HepG2 (cell line): ENCODE data around the gene TBC1D10B. TPM values are rescaled to one million over a fixed set of nuclear protein-coding genes. Genes with fewer than 3 reads are reported as not detected.
A peak's percentile ranks its signal among the peaks of the same experiment; 100 is the strongest.

Experiments
- ATF4 ChIP-seq, 2 experiments: fragments of 450-650 bp in 1 of 2; sonication (generic) in 1 of 2; formaldehyde crosslinking; IDR thresholded peaks; 2 replicates each; pipeline versions ENCODE4 v1.5.0 to v1.8.0; 2020 to 2022; ENCODE audit warnings: mild to moderate bottlenecking in 1 of 2, missing genetic modification reagents in 1 of 2
- FOXP4 ChIP-seq: sonication (generic); formaldehyde crosslinking; IDR thresholded peaks from 2 replicates; pipeline ENCODE4 v1.4.0; 2020; ENCODE audit warnings: missing genetic modification reagents
- HBP1 ChIP-seq: IDR thresholded peaks from 2 replicates; pipeline ENCODE4 v1.6.1; 2016; ENCODE audit warnings: low read depth, control low read depth
- HCFC1 ChIP-seq: fragments of 150-350 bp; IDR thresholded peaks from 2 replicates; pipeline ENCODE4 v1.6.1; 2014; ENCODE audit warnings: low read depth, low read length
- KLF15 ChIP-seq: sonication (generic); formaldehyde crosslinking; IDR thresholded peaks from 2 replicates; pipeline ENCODE4 v1.8.1; 2023; ENCODE audit warnings: borderline replicate concordance, mild to moderate bottlenecking, inconsistent platforms, missing genetic modification reagents, mixed read lengths
- PRDM4 ChIP-seq: sonication (generic); formaldehyde crosslinking; IDR thresholded peaks from 2 replicates; pipeline ENCODE4 v1.9.0; 2021; ENCODE audit warnings: missing genetic modification reagents, borderline replicate concordance
- REST ChIP-seq, 2 experiments: IDR thresholded peaks; 2 replicates each; pipeline ENCODE4 v1.6.1; 2011 to 2012; ENCODE audit warnings: low read length in 2 of 2, borderline replicate concordance in 1 of 2, low read depth in 1 of 2, mild to moderate bottlenecking in 1 of 2, moderate library complexity in 1 of 2
- SIX4 ChIP-seq: sonication (generic); formaldehyde crosslinking; IDR thresholded peaks from 2 replicates; pipeline ENCODE4 v1.4.0; 2020; ENCODE audit warnings: missing genetic modification reagents
- ZNF292 ChIP-seq: sonication (generic); formaldehyde crosslinking; IDR thresholded peaks from 2 replicates; pipeline ENCODE4 v1.8.1; 2022; ENCODE audit warnings: mild to moderate bottlenecking, low read depth, missing genetic modification reagents, borderline replicate concordance
- ZNF296 ChIP-seq: sonication (generic); formaldehyde crosslinking; conservative IDR thresholded peaks from 2 replicates; pipeline ENCODE4 v1.5.0; 2020; ENCODE audit warnings: mild to moderate bottlenecking, missing genetic modification reagents
- polyA plus RNA-seq, 8 experiments: library from polyadenylated mRNA; depleted of rRNA in 3 of 8; stranded (reverse) in 7 of 8; unstranded in 1 of 8; fragments of >200 nt; fragmentation: Illumina TruSeq in 4 of 8; extraction: Trizol in 4 of 8; gene quantifications; 2 replicates each; pipeline versions ENCODE4 v1.2.1 to v1.2.3, GENCODE V29; 2011 to 2016; ENCODE audit warnings: low read depth in 4 of 8, missing spikeins in 1 of 8, mixed read lengths in 1 of 8; ENCODE audit not compliant: insufficient read depth in 1 of 8
- total RNA-seq, 5 experiments: library from RNA; depleted of rRNA; stranded (reverse); fragments of >200 nt; fragmentation: Illumina TruSeq; extraction: Trizol; gene quantifications; 2 replicates each; pipeline ENCODE4 v1.2.3, GENCODE V29; 2016; ENCODE audit warnings: low read depth in 1 of 5

TBC1D10B gene
- total and polyA plus RNA-seq, 2 of the 13 experiments (the other 11 are each of a cell fraction or from before 2014, with no cell fraction given) = 15.7 to 24.8 TPM

- TF ChIP-seq KLF15 (no peak), FOXP4 (peak; percentile 70), HBP1 (peak; percentile 66; the same call in 1 of the 2 replicates), REST (IDR thresholded peaks at IDR 0.05; ENCODE audit: borderline replicate concordance in 1 of 2, low read depth in 1 of 2, low read length in 2 of 2) (no peak; a peak in 1 of 4 replicates), SIX4 (peak; percentile 30; the same call in 1 of the 2 replicates), HCFC1 (peak; percentile 84), ZNF292 (CRISPR knock-in tag) (peak; percentile 22; the same call in 1 of the 2 replicates), ZNF296 (CRISPR knock-in tag) (peak; percentile 20; the same call in 1 of the 2 replicates), PRDM4 (CRISPR knock-in tag) (peak; percentile 83; the same call in 1 of the 2 replicates), ATF4 (CRISPR knock-in tag; IDR thresholded peaks at IDR 0.05) (peak in 1 of 2 experiments; percentile 75; a peak in 2 of 4 replicates)
Measured at GRCh38 chr16:30355144-30355953, 14.9 kb downstream of the TBC1D10B start, which contains the start of gene CD2BP2 (continued).
